Thyroid gland (tissue), 4 donors: Measurements from ENCODE around the gene C21orf58.

Experiments used
- CTCF ChIP-seq, 6 experiments: fragments of 200-600 bp in 3 of 6; fragments of 450-650 bp in 3 of 6; sonication (generic) in 3 of 6; IDR thresholded peaks; one replicate each; pipeline ENCODE4 v1.5.1; 2016 to 2019; ENCODE audit warnings: antibody characterized with exemption in 6 of 6, mild to moderate bottlenecking in 2 of 6, inconsistent platforms in 1 of 6, moderate library complexity in 1 of 6
- POLR2A ChIP-seq, 2 donors: fragments of 450-650 bp; IDR thresholded peaks; one replicate each; pipeline ENCODE4 v1.6.1; 2017; ENCODE audit warnings: antibody characterized with exemption in 2 of 2, mild to moderate bottlenecking in 2 of 2, moderate library complexity in 1 of 2

- no peak for TF ChIP-seq POLR2A (IDR thresholded peaks at IDR 0.05)
- no peak for TF ChIP-seq CTCF (IDR thresholded peaks at IDR 0.05)
Measured at GRCh38 chr21:46286648-46287002, 37.0 kb downstream of the C21orf58 start.
